Hepatocyte (in vitro differentiated cells): ENCODE measurements around the gene CIAPIN1. TPM values are rescaled to one million over a fixed set of nuclear protein-coding genes. Genes with fewer than 3 reads are reported as not detected.

Experiments
- DNase-seq: peaks from one replicate; pipeline ENCODE4 v3.0.0-alpha.2; 2016; ENCODE audit warnings: low spot score
- H2AFZ ChIP-seq: fragments of 200-600 bp; sonication (generic); 2 replicates; pipeline ENCODE4 v1.6.0; 2016; ENCODE audit warnings: antibody characterized with exemption, mild to moderate bottlenecking
- H3K27ac ChIP-seq: fragments of 200-600 bp; sonication (generic); 2 replicates; pipeline ENCODE4 v1.5.1; 2016; ENCODE audit warnings: mild to moderate bottlenecking
- H3K27me3 ChIP-seq: fragments of 200-600 bp; sonication (generic); 2 replicates; pipeline ENCODE4 v1.6.1; 2016
- H3K36me3 ChIP-seq: fragments of 200-600 bp; sonication (generic); replicated peaks from 2 replicates; pipeline ENCODE4 v1.5.1; 2016; ENCODE audit warnings: low read depth; ENCODE audit not compliant: insufficient read depth
- H3K4me1 ChIP-seq: fragments of 200-600 bp; sonication (generic); 2 replicates; pipeline ENCODE4 v1.5.1; 2016; ENCODE audit warnings: mild to moderate bottlenecking, moderate library complexity; ENCODE audit not compliant: insufficient read depth
- H3K4me2 ChIP-seq: fragments of 200-600 bp; sonication (generic); 2 replicates; pipeline ENCODE4 v1.6.0; 2016
- H3K4me3 ChIP-seq: fragments of 200-600 bp; sonication (generic); 2 replicates; pipeline ENCODE4 v1.5.1; 2016; ENCODE audit warnings: mild to moderate bottlenecking
- H3K79me2 ChIP-seq: fragments of 200-600 bp; sonication (generic); 2 replicates; pipeline ENCODE4 v1.6.0; 2017; ENCODE audit warnings: mild to moderate bottlenecking
- H3K9me2 ChIP-seq: fragments of 200-600 bp; sonication (generic); replicated peaks from 2 replicates; pipeline ENCODE4 v1.6.0; 2017; ENCODE audit warnings: mild to moderate bottlenecking; ENCODE audit not compliant: insufficient read depth
- H3K9me3 ChIP-seq: fragments of 200-600 bp; sonication (generic); 2 replicates; pipeline ENCODE4 v1.5.1; 2016; ENCODE audit warnings: low read depth, mild to moderate bottlenecking
- H4K20me1 ChIP-seq: fragments of 200-600 bp; sonication (generic); 2 replicates; pipeline ENCODE4 v1.6.0; 2016; ENCODE audit warnings: mild to moderate bottlenecking; ENCODE audit not compliant: insufficient read depth, poor library complexity, severe bottlenecking
- CTCF ChIP-seq: fragments of 200-600 bp; sonication (generic); IDR thresholded peaks from 2 replicates; pipeline ENCODE4 v1.5.1; 2016; ENCODE audit warnings: antibody characterized with exemption, mild to moderate bottlenecking; ENCODE audit not compliant: poor library complexity
- EZH2 ChIP-seq: fragments of 200-600 bp; sonication (generic); IDR thresholded peaks from 2 replicates; pipeline ENCODE4 v1.6.1; 2016; ENCODE audit warnings: antibody characterized with exemption, mild to moderate bottlenecking, borderline replicate concordance
- EZH2phosphoT487 ChIP-seq: fragments of 200-600 bp; sonication (generic); IDR thresholded peaks from one replicate; pipeline ENCODE4 v1.6.1; 2018; ENCODE audit warnings: antibody characterized with exemption, mild to moderate bottlenecking, low read depth, moderate library complexity; ENCODE audit not compliant: unreplicated experiment, severe bottlenecking
- WGBS: methylation state at CpG from one replicate; pipeline ENCODE4 v1.1.6; 2016; ENCODE audit warnings: low lambda C conversion rate; ENCODE audit errors: missing lambda C conversion rate; 5-methylcytosine and 5-hydroxymethylcytosine counted together
- polyA plus RNA-seq: library from polyadenylated mRNA; unstranded; fragments of >200 nt; fragmentation: Nextera tagmentation; extraction: Ambion mirVana; gene quantifications from 2 replicates; pipeline ENCODE4 v1.2.1, GENCODE V29; 2016
- total RNA-seq: library from RNA; depleted of rRNA; stranded (reverse); fragments of >200 nt; gene quantifications from 2 replicates; pipeline ENCODE4 v1.2.3, GENCODE V29; 2014

The CIAPIN1 gene
- total and polyA plus RNA-seq, 2 experiments from 2014 or later, result 54.2 to 56.1 TPM

GRCh38 chr16:57394444-57394843 lies 52.7 kb downstream of the CIAPIN1 start:
- 85% methylated on average over 7 of the region's 7 CpGs for WGBS
- peak; percentile 63 for DNase-seq
- no peak overlapping the region for H3K27ac ChIP-seq

GRCh38 chr16:57392694-57393093 lies 54.5 kb downstream of the CIAPIN1 start:
- Histone ChIP-seq H3K4me3 (no peak overlapping the region), H3K9me3 (no peaks in the 10 kb centered on the region), H2AFZ (no peak overlapping the region), H3K79me2 (no peaks in the 10 kb centered on the region), H3K27ac (no peak overlapping the region), H3K9me2 (no peaks in the 10 kb centered on the region), H3K4me1 (peaks cover 3% of the 10 kb centered on the region), H3K36me3 (no peaks in the 10 kb centered on the region), H3K4me2 (no peak overlapping the region), H3K27me3 (no peaks in the 10 kb centered on the region), H4K20me1 (no peaks in the 10 kb centered on the region)
- TF ChIP-seq EZH2 (no peak), CTCF (no peak), EZH2phosphoT487 (no peak)
- WGBS, result 71% methylated on average over 1 of the region's 1 CpG
- DNase-seq, result no peak

More at GRCh38 chr16:57394444-57394843, 52.7 kb downstream of the CIAPIN1 start:
- Histone ChIP-seq H3K4me1 (no peaks in the 10 kb centered on the region), H3K4me2 (no peak overlapping the region), H3K79me2 (no peaks in the 10 kb centered on the region), H3K9me2 (no peaks in the 10 kb centered on the region), H3K4me3 (no peak overlapping the region), H2AFZ (no peak overlapping the region), H4K20me1 (no peaks in the 10 kb centered on the region), H3K9me3 (no peaks in the 10 kb centered on the region), H3K27me3 (no peaks in the 10 kb centered on the region), H3K36me3 (no peaks in the 10 kb centered on the region)
- TF ChIP-seq CTCF (no peak), EZH2 (no peak), EZH2phosphoT487 (no peak)

GRCh38 chr16:57391708-57392107 lies 55.5 kb downstream of the CIAPIN1 start:
- no peaks in the 10 kb centered on the region for H3K79me2 ChIP-seq
- TF ChIP-seq CTCF (no peak), EZH2 (no peak), EZH2phosphoT487 (no peak)
- H3K27me3 ChIP-seq, result no peaks in the 10 kb centered on the region
- no peak for DNase-seq
- H3K4me3 ChIP-seq, result no peak overlapping the region
- 98% methylated on average over 5 of the region's 5 CpGs for WGBS
- no peak overlapping the region for H3K27ac ChIP-seq
- H2AFZ ChIP-seq, result no peak overlapping the region
- H3K4me2 ChIP-seq, result no peak overlapping the region
- peaks cover 3% of the 10 kb centered on the region for H3K4me1 ChIP-seq
- no peaks in the 10 kb centered on the region for H3K9me3 ChIP-seq
- no peaks in the 10 kb centered on the region for H3K36me3 ChIP-seq
- no peaks in the 10 kb centered on the region for H4K20me1 ChIP-seq
- H3K9me2 ChIP-seq, result no peaks in the 10 kb centered on the region

- H3K27me3 ChIP-seq, result no peaks in the 10 kb centered on the region
- DNase-seq, result no peak
- no peak overlapping the region for H2AFZ ChIP-seq
- no peak overlapping the region for H3K4me2 ChIP-seq
- no peak overlapping the region for H3K27ac ChIP-seq
- WGBS, result 86% methylated on average over 4 of the region's 4 CpGs
- peaks cover 6% of the 10 kb centered on the region for H3K4me1 ChIP-seq
- H3K9me2 ChIP-seq, result no peaks in the 10 kb centered on the region
- no peaks in the 10 kb centered on the region for H3K79me2 ChIP-seq
- H4K20me1 ChIP-seq, result no peaks in the 10 kb centered on the region
- H3K4me3 ChIP-seq, result no peak overlapping the region
- no peaks in the 10 kb centered on the region for H3K36me3 ChIP-seq
- no peaks in the 10 kb centered on the region for H3K9me3 ChIP-seq
- TF ChIP-seq EZH2 (no peak), CTCF (no peak), EZH2phosphoT487 (no peak)
These were observed 55.9 kb downstream of the CIAPIN1 start for GRCh38 chr16:57391300-57391699.
